Measurements from ENCODE around the gene RPL39L.

DNA sequence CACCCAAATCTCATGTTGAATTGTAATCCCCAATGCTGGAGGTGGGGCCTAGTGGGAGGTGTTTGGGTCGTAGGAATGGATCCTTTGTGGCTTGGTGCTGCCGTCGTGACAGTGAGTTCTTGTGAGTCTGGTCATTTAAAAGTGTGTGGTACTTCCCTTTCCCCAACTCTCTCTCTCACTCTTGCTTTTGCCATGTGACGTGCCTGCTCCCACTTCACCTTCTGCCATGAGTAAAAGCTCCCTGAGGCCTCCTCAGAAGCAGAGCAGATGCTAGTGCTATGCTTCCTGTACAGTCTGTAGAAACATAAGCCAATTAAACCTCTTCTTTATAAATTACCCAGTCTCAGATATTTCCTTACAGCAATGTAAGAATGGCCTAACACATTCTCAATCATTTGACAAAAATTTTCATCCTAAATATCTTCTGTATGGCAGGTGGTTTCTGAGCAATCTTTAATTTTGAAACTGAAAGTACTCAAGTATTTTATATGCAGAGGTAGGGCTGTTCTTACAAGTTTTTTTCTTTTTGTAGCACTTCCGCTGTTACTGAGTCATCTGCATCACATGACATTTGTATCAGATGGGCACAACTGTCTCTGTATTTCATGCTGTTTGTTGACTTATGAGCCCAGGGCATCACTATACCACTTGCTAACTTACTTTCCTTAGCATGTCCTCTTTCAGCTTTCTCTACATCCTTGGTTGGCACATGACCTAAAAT is 8.8 kb downstream of the RPL39L start:
- TF ChIP-seq POLR2A (IDR thresholded peaks at IDR 0.05; ENCODE audit: low read depth, low read length) (no peak), POLR2AphosphoS5 (IDR thresholded peaks at IDR 0.05; ENCODE audit: low read depth, low read length) (no peak), TAF1 (IDR thresholded peaks at IDR 0.05; ENCODE audit: low read depth, low read length) (no peak), SPI1 (IDR thresholded peaks at IDR 0.05; ENCODE audit: low read depth, low read length) (peak; percentile 61), POU2F2 (IDR thresholded peaks at IDR 0.05; ENCODE audit: low read depth, low read length) (no peak), PAX5 (IDR thresholded peaks at IDR 0.05; ENCODE audit: insufficient read depth, low read length, severe bottlenecking) (no peak)
